8988T (cell line): ENCODE data around the gene RBM42.
A peak's percentile ranks its signal among the peaks of the same experiment; 100 is the strongest.
"Not testable (repeated sequence)": the region's sequence is repeated elsewhere in the genome, so short reads cannot be mapped to it uniquely, and the experiment has no call there.

Experiments used
- DNase-seq: peaks from one replicate; pipeline ENCODE4 v3.0.0; 2011

The RBM42 gene

DNA sequence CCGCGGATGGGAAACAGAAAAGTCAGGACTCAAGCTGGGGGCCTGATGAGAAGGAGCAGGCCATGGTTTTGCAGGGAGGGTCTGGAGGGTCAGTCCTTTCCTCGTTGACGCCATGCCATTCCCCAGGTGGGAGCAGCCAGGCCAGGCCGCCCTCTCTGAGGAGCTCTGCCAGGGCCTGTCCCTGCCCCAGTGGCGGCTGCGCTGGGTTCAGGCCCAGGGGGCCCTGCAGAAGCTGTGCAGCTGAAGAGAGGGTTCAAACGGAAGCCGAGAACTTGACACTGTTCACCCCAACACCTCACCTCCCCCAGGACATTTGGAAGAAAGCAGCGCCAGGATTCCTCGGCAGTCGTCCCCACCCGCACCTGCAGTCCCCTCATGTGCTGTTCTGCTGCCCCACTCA lies 6.1 kb upstream of the RBM42 start:
- DNase-seq, result no peak

DNA sequence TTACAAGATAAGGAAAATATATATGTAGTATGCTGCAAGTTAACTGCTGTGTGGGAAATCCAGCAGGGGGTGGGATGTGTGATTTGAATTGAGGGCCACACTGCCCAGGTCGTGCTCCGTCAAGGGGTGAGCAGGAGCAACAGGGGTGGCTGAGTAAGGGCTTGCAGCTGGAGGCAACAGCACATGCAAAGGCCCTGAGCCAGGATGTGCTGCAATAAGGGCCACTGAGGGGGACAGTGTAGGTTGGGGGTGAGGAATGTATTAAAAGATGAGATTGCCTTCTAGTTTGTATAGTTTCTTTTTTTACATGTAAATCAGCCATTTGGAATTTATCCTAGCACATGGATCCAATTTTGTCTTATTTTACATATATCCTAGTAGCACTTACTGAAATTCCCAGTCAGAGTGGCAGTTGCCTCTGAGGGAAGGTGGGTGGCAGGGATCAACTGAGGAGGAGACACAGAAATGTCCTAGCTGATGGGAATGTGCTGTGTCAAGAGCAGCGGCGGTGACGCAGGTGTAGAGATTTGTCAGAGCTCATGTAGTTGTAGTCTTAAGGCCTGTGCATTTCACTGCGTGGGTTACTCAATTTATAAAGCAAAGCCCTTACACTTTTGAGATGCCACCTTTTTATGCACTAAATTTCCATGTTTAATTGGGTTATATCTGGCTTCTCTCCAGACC lies 5.4 kb upstream of the RBM42 start:
- DNase-seq, result no peak

DNA sequence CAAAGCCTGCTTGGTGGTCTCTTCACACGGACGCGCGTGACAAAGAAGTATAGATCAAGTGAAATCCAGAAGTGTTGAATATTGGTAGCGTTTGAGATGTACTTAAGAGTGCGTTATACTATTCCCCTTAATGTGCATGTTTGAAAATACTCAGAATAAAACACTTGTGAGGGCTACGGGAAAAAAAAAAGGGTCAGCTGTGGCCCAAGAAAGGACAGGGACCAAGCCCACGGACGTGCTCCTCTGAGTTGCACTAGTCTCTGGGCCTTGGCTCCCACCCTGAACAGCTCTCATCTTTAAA lies 622 bp upstream of the RBM42 start:
- DNase-seq, result no peak

DNA sequence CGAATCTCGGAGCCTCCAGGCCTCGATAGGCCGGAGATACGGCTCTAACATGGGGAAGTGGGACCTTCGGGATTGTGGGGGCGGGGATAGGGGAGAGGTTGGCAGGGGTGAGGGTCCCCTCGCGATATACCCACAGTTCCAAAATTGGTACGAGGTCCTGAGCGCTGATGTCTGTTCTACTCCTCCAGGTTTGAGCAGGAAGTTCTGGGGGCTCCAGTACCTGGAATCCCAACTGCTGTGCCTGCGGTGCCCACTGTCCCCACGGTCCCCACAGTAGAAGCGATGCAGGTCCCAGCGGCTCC lies 447 bp downstream of the RBM42 start:
- DNase-seq, result no peak

DNA sequence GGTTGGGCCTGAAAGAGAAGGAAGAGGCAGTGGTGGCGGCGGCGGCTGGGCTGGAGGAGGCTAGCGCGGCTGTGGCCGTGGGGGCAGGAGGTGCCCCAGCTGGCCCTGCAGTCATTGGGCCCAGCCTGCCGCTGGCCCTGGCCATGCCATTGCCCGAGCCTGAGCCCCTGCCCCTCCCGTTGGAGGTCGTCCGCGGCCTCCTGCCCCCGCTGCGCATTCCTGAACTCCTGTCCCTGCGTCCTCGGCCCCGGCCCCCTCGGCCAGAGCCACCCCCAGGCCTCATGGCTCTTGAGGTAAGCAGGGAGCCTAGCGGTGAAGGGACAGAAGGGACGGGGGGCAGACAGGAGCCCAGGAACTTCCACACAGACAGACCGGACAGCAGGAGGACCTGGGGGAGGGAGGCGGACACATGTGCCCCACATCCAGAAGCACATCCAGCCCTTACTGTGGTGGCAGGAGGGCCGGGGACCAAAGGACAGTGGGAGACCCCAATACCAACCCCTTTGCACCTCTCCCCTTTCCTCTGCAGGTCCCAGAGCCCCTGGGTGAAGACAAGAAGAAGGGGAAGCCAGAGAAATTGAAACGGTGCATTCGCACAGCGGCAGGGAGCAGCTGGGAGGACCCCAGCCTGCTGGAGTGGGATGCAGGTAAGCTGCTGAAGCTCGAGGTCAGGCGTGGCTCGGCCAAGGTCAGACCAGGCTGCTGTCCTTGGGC lies 5.0 kb downstream of the RBM42 start:
- no peak for DNase-seq

DNA sequence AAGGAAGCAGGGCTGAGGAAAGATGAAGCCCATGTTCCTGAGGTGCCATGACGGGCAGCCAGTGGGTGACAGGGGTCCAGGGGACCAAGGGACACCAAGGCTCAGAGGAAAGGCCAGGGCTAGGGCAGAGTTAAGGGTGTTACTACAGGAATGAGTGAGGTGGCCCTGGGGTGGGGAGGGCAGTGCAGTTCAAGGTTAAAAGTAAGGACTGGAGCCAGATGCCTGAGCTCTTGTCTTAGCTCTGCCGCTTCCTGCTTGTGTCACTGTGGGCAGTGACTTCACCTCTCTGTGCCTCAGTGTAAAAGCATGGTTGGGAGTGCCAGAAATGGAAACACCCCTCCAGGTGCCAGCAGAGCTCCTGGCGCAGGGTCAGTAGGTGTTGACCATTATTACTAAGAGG lies 7.8 kb downstream of the RBM42 start:
- no peak for DNase-seq

DNA sequence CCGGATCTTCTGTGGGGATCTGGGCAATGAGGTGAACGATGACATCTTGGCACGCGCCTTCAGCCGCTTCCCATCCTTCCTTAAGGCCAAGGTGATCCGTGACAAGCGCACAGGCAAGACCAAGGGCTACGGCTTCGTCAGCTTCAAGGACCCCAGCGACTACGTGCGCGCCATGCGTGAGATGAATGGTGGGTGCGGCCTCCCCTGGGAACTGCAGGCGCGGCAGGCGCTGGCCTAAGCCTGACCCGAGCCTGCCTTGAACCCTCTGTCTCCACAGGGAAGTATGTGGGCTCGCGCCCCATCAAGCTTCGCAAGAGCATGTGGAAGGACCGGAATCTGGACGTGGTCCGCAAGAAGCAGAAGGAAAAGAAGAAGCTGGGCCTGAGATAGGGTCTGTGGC lies 8.3 kb downstream of the RBM42 start:
- DNase-seq, result no peak

DNA sequence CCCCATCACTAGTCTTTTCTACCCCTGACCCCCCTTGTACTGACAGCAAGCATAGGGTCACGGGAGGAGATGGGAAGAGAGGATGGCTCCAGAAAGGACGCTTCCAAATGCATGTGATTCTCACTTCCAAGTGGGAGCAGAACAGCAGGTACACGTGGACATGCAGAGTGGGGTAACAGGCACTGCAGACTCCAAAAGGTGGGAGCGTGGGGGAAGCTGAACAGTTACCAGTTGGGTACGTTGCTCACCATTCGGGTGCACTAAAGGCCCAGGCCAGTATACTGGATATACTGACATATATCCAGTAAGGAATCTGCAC lies 10.4 kb downstream of the RBM42 start:
- no peak for DNase-seq

DNA sequence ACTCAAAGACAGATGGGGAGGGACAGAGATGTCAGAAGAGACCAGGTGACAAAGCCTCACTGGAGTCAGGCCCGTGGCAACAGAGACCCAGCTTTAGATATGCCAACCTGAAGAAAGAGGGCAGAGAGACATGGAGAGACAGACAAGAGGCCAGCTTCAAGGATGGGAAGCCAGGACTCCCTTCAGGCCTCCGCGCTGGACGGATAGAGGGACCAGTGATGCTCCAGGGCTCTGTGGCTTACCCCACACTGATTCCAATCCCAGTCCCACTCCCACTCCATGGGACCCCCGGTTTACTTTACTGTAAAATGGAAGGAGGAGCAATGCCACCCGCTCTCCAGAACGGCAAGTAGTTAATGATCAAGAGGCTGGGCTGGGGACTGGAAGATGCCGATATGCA lies 11.0 kb downstream of the RBM42 start:
- DNase-seq, result no peak

DNA sequence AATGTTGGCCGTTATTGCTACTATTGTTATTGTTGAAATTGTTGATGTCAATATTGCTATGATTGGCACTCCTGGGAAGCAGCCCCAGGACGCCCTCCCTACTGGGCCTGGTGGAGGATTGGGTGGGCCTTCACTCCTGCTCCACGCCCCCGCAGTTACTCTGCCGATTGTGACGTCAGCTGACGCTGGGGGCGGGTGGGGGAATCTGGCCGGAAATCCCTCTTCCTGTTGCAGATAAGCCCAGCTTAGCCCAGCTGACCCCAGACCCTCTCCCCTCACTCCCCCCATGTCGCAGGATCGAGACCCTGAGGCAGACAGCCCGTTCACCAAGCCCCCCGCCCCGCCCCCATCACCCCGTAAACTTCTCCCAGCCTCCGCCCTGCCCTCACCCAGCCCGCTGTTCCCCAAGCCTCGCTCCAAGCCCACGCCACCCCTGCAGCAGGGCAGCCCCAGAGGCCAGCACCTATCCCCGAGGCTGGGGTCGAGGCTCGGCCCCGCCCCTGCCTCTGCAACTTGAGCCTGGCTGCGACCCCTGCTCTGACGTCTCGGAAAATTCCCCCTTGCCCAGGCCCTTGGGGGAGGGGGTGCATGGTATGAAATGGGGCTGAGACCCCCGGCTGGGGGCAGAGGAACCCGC lies 12.8 kb downstream of the RBM42 start, which contains the start of gene ETV2:
ETV2 (plus strand) TSS at position 231 of the 637 bp plus-strand sequence. CDS start 716 bp downstream, outside the sequence.
- DNase-seq, result no peak

DNA sequence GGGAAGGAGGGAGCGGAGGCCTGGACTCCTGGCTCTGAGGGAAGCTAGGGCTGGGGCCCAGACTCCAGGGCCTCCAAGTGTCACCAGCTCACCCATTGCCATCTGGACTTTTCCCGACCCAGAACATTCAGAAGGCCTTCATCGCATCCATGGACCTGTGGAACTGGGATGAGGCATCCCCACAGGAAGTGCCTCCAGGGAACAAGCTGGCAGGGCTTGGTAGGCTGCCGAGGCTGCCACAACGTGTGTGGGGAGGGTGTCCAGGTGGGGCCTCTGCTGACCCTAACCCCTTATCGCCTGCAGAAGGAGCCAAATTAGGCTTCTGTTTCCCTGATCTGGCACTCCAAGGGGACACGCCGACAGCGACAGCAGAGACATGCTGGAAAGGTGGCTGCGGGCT lies 13.5 kb downstream of the RBM42 start:
- no peak for DNase-seq

DNA sequence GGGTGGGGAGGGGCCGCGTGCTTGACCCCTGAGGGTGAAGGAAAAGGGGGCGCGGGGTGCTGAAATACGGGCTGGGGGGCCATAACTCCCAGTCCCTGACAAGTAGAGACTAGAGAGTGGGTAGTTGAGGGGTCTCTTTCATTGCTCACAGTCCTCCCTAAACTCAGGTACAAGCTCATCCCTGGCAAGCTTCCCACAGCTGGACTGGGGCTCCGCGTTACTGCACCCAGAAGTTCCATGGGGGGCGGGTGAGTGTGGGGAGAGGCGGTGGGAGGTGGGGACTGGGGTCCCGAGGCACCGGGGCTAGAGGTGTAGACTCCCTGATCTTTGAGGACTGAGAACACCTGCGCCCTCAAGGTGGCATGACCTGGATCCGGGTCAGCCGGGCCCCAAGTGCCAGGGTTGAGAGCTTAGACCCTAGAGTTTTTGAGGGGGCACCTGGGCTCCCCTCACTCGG lies 14.0 kb downstream of the RBM42 start:
- no peak for DNase-seq

DNA sequence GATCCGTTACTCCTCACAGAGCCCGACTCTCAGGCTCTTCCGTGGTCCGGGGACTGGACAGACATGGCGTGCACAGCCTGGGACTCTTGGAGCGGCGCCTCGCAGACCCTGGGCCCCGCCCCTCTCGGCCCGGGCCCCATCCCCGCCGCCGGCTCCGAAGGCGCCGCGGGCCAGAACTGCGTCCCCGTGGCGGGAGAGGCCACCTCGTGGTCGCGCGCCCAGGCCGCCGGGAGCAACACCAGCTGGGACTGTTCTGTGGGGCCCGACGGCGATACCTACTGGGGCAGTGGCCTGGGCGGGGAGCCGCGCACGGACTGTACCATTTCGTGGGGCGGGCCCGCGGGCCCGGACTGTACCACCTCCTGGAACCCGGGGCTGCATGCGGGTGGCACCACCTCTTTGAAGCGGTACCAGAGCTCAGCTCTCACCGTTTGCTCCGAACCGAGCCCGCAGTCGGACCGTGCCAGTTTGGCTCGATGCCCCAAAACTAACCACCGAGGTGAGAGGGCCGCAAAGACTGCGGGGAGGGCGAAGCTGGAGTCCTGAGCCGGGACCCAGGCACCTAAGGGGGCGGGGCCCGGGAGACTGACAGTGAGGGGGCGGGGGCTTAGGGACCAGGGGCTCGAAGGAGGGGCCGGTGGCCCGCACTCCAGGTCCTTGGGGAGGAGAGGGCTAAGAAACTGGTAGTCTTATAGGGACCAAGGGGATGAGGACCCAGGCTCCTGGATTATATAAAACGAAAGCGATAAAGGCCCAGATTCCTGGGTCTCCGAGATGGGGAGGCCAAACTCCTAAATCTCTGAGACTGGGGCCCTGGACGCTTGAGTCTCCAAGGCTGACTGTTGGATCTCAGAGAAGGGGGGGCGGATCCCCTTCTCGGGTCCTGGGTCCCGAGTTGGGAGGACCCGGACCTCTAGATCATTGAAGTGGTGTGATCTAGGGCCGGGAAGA lies 14.7 kb downstream of the RBM42 start:
- peak; percentile 96 for DNase-seq

DNA sequence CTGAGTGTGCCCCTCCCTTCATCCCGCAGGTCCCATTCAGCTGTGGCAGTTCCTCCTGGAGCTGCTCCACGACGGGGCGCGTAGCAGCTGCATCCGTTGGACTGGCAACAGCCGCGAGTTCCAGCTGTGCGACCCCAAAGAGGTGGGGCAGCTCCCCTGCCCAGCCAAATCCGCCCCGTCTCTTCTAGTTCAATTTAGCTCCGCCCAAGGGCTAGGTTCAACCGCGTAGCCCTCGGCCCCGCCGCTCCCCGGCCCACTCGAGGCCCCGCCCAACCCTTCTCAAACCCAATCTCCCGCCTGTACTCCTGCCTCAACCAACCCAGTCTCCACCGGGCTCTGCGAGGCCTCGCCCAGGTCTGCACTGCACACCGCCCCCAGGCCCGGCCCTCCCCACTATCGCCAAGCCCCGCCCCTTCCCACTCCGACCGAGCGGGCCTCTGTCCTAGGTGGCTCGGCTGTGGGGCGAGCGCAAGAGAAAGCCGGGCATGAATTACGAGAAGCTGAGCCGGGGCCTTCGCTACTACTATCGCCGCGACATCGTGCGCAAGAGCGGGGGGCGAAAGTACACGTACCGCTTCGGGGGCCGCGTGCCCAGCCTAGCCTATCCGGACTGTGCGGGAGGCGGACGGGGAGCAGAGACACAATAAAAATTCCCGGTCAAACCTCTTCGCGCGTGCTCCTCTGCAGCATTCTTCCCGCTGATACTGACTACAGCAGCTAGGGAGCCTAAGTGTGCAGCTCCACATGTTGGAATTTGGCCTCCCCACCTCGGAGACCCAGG lies 15.6 kb downstream of the RBM42 start:
- DNase-seq, result peak; percentile 99

DNA sequence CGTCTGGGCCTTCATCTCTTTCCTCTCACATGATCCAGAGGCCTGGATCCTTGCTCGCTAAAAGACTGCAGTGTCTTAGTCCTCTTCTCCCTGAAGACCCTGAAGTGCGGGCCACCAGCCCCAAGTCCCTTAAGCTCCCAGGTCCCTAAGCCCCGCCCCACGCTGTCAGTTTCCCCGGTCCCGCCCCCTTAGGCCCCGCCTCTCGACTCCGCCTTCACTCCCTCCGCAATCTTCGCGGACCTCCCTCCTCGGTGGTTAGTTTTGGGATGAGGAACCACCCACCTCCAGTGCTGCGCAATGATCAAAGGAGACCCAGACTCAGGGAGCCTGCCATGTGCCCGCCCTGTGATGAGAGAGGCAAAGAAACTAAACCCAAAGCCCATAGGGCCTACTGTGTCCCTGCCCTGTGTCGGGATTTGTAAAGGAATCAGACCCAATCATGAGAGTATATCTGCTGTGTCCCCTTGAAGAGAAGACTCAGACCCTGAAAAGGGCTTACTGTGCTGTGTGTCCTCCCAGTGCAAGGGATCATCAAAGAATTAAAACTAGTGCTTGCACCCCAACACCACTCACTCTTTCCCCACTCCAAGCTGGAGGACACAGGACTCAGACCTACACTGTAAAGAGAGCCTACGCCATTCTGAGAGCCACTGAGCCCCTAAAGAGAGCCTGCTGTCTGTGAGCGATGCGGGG lies 16.3 kb downstream of the RBM42 start:
- no peak for DNase-seq

DNA sequence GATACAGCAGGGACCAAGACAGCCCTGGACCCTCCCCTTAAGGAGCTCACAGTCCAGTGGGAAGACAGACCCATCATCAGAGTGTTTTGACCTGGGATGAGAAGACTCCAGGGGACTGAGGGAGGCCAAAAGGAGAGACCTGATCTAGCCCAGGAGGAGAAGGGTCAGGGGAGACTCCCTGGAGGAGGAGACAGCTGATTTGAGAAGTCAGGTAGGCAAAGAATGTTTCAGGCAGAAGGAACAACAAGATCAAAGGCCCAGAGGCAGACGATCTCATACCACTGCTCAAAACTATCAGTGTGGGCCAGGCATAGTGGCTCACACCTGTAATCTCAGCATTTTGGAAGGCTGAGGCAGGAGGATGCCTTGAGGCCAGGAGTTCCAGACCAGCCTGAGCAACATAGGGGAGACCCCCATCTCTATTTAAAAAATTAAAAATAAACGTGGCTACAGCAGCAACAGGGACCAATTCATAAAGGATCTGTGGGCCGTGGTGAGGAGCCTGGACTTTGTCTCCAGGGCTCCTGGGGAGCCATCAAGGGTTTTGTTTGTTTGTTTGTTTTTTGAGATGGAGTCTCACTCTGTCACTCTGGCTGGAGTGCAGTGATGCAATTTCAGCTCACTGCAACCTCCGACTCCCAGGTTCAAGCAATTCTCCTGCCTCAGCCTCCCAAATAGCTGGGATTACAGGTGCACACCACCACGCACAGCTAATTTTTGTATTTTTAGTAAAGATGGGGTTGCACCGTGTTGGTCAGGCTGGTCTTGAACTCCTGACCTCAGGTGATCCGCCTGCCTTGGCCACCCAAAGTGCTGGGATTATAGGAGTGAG lies 17.1 kb downstream of the RBM42 start:
- DNase-seq, result no peak

DNA sequence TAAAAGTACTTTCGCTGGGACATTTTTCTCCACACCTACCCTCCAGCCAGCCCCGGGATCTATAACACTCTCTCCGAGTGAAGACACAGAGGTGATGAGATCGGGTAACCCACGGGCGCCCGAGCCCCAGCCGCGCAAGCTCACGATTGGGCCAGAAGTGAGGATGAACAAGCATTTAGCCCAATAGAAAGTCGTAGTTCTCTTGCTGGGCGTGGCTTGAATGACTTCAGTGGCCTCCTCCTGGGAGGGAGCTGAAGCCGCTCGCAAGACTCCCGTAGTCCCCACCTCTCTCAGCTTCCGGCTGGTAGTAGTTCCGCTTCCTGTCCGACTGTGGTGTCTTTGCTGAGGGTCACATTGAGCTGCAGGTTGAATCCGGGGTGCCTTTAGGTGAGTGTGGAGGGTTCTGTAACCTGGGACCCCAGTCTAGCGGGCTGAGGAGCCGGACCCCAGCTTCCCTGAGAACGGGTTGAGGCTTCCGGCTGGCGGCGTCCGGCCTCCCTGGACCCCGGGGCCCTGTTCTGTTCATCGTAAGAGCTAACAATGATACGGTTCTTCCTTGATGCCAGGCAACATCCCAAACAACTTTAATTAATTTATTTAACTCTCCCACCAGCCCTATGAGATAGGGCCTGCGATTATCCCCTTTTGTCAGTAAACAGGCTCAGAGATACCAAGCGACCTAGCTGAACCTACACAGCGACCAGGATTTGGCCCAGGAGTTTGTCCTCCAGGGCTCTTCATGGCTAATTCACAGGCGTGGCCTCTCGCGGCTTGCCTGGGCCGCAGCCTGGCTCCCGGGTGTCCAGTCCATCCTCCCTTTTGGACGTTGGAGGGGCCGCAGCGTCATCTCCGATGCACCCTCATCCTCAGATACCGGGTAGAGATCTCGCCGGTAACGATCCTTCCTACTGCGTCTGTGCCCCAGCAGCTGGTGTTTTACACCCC lies 19.5 kb downstream of the RBM42 start, which contains the start of gene COX6B1:
COX6B1 (plus strand) TSS at position 307 of the 945 bp plus-strand sequence. CDS start 2,921 bp downstream, outside the sequence.
- peak; percentile 97 for DNase-seq

DNA sequence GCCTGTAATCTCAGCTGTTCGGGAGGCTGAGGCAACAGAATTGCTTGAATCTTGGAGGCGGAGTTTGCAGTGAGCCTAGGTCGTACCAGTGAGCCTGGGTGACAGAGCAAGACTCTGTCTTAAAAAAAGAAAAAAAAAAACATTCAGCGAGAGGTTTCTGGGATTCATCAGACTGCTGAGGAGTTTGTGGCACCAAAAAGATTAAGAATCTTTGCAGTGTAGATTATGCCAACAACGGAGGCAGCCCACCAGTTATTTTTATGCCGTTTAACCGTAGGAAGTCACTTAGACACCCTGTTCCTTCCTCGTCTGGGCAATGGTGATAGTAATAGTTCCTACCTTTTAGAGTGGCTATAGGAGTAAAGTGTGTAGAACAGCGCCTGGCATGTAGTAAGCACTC lies 21.7 kb downstream of the RBM42 start:
- DNase-seq, result no peak

DNA sequence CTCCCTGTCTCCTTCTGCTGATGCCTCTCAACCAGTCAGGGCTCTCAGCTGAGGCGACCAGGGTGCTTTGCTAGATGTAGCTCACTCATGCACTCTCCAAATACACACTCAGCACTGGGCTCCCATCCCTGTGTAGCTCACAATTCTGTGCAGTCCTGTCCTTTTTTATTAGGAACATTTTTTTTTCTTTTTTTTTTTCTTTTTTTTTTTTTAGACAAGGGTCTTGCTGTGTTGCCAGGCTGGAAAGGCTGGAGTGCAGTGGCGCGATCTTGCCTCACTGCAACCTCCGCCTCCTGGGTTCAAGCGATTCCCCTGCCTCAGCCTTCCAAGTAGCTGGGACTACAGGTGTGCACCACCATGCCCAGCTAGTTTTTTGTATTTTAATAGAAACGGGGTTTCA lies 26.0 kb downstream of the RBM42 start:
- DNase-seq, result not testable (repeated sequence)

DNA sequence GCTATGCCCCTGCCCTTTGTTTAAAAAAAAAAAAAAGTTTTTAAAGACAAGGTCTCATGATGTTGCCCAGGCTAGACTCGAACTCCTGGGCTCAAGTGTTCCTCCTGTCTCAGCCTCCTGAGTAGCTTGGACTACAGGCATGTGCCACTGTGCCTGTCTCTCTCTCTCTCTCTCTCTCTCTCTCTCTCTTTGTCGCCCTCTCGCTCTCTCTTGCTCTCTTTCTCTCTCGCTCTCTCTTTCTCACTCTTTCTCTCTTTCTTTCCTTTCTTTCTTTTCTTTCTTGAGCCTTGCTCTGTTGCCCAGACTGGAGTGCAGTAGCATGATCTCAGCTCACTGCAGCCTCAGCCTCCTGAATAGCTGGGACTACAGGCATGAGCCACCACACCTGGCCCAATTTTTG lies 26.8 kb downstream of the RBM42 start:
- DNase-seq, result no peak
